GM19351 (cell line): ENCODE data around the gene USP2.

Source experiments
- ATAC-seq: cut with Tn5 transposase; IDR thresholded peaks from one replicate; pipeline ENCODE4 v1.9.1; 2021; ENCODE audit warnings: mild to moderate bottlenecking, moderate library complexity; ENCODE audit not compliant: unreplicated experiment

Gene USP2, protein sequence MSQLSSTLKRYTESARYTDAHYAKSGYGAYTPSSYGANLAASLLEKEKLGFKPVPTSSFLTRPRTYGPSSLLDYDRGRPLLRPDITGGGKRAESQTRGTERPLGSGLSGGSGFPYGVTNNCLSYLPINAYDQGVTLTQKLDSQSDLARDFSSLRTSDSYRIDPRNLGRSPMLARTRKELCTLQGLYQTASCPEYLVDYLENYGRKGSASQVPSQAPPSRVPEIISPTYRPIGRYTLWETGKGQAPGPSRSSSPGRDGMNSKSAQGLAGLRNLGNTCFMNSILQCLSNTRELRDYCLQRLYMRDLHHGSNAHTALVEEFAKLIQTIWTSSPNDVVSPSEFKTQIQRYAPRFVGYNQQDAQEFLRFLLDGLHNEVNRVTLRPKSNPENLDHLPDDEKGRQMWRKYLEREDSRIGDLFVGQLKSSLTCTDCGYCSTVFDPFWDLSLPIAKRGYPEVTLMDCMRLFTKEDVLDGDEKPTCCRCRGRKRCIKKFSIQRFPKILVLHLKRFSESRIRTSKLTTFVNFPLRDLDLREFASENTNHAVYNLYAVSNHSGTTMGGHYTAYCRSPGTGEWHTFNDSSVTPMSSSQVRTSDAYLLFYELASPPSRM

DNA sequence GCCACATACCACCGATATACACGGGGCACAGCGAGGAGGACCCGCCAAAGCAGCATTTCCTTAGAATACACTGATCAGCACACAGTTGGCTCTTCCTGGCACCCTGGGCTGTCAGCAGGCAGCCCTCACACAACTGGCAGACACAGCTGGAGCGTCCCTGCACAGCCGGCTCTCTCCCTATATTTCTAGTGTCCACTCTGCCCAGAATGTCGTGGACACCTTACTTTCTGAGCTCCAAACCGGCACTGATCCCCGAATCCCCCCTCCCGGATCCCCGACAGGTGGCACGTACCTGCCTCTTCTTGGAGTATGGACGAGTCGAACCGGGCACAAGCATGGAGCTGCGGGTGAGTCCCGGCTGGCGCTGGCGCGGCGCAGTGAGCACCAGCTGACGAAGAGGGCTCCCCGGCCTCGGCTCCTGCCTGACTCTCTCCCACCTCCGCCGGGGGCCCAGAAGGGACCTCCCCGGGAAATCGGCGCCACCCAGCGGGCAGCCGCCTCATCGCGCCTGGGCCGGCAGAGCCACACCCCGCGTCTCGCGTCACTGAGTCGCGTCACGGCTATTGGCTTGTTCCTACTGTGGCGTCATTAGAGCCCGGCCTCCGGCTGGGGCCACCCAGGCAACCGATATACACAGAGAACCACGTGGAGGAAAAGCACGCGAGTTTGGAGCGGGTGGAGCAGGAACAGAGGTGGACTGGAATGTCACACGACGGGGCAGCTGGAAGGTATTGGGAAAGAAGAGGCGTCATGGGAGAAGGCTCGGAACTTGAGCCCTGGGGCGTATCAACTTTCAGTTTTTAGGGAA lies at the start of gene USP2:
Gene USP2 (minus strand): TSS at position 510 of the 808 bp plus-strand sequence. CDS start 8,210 bp downstream, outside the sequence.
- ATAC-seq, result peak; percentile 99

DNA sequence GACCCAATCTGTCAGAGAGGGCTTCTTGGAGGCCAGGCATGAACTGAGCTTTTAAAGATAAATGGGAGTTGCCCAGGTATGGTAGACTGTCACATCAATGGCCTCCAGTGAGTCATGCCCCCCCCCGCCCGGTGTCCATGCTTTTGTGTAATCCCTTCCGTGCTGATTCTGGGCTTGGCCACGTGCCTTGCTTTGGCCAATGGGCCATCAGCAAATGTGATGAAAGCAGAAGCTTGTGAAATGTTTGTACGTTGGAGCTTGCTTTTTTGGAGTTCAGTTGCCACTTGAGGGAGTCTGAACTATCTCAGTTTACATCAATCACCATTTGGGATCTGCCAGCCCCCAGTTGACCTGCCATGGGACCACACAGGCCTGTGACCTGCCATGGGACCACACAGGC lies 45.8 kb upstream of the USP2 start:
- no peak for ATAC-seq

DNA sequence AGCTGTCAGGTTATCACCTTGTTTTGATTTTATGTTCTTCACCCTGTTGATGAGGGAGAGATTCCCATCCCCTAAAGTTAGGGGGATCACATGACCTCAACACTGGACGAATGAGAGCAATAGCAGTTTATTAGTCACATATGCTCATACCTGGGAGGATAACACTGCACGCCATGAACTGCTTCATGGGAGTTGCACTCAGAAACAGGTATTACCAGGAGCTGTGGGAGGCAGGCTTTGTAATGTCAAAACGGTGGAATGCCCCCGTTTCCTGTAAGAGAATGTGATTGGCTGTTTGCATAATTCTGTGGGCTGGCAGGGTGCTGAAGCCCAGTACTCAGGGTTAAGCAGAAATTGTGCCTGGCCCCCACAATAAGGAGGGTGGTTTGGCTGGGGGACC lies 44.7 kb upstream of the USP2 start:
- no peak for ATAC-seq

DNA sequence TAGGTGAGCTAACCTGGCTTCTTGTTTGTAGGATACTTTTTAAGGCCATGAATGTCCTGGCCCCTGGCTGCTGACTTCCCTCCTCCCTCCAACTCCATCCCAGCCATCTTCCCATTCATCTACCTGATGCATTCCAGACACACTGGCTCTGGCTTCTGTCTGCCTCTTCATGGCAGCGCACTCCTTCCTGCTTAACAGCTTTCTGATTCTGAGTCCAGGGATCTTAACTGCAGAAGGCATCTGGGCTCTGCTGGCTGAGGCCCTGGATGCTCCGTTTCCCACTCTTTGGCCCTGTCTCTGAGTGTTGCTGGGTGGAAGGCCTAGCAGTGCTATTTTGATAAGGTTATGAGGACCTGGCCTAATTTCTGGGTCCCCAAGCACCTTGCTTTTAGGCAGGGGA lies 43.3 kb upstream of the USP2 start:
- no peak for ATAC-seq

DNA sequence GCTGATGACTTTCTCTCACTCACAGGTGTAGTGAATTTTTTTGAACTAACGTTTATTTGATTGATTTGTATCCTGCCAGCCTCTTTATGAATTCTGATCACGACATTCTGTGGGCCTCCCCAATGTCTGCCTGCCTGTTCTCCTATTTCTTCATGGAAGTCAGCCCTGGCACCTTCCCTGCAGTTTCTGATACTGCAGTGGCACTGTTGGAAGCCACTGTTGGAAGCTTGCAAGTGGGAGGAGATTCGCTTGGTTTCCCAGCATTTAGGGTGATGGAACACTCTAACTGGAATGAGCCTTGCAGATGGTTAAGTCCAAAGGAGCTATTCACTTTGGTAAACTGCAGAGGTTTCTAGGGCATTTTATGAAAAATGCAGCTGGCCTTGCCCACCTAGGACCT lies 42.8 kb upstream of the USP2 start:
- ATAC-seq, result no peak

DNA sequence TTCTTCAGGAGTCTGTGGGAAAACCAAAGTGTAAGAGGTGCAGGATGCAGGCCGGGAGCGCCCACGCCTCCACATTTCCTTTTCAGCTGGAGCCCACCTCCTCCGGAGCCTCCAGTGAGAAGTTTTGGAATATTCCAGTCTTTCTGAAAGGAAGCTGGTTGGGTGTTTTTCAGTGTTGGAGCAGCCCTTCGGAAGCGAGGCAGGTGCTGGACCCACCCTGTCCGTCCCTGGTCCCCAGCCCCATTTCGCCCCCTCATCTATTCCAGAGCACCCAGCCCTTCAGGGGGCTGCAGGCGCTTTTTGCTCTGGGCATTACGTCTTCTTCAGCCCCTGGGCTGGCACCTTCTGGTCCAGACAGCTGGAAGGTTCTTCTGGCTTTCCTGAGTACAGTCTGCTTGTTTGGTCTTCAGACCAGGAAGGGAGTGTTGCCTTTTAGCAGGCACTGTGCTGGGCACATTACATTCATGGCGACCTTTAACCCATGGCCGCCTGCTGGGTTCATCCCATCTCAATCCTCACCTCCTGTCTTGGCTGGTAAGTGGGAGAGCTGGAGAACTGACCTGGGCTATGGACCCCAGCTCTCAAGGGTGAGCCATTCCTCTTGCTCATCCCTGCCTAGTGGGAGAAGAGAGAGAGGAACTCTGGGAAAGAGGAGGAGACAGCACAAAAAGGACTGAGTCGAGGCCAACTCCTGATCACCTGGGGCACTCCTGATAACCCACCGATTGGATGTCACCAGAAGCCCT lies 42.2 kb upstream of the USP2 start:
- no peak for ATAC-seq

DNA sequence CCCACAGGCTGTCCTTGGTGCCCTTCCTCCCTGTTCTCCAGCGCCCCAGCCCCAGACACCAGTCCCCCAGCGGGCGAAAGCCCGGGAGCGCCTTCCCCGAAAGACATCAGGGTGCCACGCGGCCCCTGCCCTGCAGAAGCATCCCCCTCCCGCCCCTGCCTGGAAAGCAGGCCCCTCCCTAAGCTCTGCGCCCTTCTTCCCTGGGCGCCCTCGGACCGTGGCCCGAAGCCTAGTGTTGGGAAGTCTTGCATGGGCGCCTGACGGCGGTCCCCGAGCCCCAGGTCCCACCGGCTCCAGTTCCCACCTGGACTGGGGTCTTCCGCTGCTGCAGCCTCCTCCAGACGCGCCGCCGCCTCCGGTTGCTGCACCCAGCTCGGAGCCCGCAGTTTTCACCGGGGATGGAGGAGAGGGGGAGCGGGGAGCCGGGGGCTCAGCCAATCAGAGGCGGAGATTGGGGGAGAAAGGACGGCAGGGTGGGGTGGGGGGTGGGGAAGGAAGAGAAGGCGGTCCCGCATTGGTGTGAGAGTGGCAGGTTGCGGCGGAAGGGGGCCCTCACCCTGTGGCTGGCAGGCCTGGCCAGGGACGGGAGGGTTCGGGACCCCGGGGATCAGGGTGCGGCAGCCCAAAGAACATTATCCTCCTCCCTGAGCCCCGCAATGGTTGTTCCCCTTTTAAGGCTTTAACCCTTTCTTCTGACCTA lies 41.5 kb upstream of the USP2 start, which contains the start of gene THY1:
Gene THY1 (minus strand): TSS at position 364 of the 700 bp plus-strand sequence. CDS start 2,267 bp downstream, outside the sequence.
- no peak for ATAC-seq

DNA sequence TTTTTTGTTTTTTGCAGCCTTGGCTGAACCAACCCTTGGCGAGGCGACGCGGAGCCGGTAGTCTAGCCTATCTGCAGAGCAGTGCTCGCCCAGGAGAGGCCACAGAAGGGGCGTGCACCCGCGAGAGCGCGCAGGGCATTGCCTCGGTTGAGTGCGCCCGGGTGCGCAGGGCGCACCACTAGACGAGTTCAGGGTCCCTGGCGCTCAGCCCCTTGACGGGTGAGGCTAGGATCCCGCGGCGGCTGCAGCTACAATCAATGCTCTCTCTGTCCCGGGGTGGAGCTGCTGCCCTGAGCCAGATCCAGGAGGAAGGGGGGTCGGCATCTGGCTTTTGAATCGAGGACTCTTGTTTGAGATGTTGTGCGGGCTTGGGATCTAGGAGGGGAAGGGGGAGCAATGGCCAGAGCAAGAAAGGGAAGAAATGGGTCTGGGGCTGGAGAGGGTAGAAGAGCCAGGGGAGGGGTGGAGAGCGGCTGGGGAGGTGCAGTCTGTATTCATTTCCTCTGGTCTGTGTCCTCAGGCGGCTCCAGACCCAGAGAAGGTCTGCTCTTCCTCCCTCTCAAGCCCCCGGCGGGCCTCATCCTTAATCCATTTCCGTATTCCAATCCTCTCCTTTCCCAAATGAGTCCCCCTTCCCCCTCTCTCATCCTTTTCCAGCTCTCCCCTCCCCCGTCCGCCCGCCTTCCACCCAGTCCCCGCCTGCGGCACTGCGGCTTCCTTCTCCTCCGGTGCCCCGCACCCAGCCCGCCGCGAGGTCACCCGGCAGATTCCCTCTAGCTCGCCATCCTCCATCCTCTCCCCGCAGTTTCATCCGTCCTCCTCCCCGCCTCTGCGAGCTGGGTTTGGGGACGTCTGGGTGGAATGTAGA lies 40.7 kb upstream of the USP2 start:
- ATAC-seq, result no peak

DNA sequence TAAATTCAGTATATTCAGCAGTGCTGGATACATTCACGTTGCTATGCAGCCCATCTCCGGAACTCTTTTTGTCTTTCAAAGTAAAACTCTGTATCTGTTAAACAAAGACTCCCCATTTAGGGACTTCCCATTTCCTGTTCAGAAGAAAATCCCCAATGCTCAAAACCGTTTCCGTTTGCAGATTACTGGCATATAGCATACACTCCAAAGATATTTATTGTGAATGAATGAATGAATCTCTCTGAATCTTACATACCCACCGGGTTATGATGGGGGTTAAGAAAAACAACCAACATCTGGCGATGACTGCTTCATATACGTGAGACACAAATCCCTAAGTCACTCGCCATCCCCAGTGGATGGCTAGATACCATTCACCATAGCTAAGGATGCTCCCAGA lies 39.9 kb upstream of the USP2 start:
- ATAC-seq, result no peak

DNA sequence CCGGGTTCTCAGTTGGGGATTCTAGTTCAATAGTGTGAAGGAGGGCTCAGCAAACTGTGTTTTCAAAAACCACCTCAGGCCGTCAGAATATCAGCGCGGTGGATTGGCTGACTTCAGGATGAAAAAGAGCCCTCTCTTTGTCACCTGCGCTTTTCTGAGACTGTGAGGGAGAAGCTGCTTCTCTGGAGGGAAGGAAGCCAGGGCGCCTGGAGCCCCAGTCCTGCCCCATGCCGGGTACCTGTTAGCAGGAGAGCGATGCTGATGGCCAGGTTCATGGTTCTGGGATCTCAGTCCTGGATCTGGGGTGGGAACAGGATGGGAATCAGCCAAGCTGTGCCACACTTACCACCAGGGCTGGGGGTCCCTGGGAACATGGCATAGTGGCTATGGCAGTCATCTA lies 39.1 kb upstream of the USP2 start:
- no peak for ATAC-seq

DNA sequence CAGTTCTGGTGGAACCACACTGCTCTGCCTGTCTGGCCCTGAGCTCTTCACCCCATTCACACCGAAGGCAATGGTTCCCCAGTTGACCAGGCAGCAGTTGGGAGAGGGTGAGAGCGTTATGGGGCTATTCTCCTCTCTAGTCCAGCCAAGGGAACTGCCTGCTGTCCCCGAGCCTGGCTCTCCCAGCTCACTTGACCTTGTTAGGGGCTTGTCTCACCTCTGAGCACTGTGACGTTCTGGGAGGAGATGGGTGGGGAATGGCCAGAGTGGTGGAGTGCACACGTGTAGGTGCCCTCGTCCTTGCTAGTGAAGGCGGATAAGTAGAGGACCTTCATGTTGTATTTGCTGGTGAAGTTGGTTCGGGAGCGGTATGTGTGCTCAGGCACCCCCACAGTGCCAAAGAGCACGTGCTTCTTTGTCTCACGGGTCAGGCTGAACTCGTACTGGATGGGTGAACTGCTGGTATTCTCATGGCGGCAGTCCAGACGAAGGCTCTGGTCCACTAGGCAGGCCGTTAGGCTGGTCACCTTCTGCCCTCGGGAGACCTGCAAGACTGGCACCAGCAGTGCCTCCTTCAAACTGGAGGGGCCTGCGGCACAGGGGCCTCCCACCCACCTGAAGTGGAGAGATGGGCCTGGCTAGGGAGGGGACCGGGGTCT lies 38.5 kb upstream of the USP2 start:
- no peak for ATAC-seq

DNA sequence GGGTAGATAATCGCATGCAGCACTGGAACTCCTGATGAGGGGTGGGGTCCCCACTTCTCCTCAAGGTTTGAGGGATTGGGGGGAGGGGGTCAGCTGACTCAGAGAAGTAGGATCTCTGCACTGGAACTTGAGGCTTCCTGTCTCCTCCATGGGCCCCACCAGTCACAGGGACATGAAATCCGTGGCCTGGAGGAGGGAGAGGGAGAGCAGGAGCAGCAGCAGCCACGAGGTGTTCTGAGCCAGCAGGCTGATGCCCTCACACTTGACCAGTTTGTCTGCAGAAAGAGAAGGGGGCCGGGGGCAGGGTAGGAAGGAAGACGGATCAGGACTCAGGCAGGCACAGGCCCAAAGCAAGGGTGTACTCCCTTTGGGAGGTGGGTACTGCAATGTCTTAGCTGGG lies 37.8 kb upstream of the USP2 start:
- no peak for ATAC-seq

DNA sequence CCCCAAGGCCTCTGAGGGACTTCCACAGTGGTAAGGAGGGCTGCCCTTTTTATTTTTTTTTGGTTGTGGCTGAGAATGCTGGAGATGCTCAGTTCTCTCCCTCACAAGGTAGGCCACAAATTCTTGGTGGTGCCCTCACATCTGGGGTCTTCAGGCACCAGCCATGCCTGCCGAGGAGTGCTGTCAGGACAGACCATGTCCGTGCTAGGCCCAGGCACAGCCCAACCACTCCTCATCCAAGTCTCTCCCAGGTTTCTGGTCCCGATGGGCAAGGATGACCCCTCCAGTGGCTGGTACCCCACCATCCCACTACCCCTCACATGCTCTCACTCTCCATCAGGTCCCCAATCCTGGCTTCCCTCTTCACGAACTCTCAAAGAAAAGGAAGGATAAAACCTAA lies 37.3 kb upstream of the USP2 start:
- ATAC-seq, result no peak

DNA sequence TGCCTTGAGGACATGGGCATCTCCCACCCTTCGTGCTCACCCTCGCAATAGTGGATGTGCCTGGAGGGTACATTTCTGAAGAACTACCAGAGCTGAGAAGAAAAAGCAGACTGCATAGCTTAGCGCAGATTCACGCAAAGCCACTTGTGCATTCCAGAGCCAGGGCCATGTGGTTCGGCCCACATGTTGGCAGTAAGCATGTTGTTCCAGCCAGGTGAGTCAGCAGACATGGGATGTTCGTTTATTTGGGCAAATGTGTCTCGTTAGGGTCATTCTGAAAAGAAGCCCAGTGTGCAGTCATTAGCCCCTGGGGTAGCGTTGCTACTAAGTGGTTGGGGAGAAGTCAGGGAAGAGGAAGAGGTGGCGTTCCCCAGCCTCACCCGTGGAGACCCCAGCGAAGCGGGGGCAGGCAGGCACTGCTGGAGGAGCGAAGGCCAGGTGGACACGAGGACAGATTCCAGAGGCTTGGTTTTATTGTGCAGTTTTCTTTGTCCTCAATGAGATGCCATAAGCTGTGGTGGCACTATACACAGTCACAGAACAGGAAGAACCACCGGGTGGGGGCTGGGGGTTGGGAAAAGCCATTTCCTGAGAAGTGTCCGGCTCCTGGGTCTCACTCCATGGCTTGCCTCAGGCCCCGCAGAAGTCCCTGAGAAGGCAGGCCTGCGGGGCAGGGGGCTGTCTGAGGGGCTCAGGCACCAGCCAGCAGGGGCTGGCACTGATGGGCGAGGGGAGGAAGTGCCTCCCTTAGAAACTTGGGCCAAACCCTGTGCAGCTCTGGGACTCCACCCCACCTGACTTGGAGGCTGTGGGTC lies 36.4 kb upstream of the USP2 start:
- ATAC-seq, result no peak

DNA sequence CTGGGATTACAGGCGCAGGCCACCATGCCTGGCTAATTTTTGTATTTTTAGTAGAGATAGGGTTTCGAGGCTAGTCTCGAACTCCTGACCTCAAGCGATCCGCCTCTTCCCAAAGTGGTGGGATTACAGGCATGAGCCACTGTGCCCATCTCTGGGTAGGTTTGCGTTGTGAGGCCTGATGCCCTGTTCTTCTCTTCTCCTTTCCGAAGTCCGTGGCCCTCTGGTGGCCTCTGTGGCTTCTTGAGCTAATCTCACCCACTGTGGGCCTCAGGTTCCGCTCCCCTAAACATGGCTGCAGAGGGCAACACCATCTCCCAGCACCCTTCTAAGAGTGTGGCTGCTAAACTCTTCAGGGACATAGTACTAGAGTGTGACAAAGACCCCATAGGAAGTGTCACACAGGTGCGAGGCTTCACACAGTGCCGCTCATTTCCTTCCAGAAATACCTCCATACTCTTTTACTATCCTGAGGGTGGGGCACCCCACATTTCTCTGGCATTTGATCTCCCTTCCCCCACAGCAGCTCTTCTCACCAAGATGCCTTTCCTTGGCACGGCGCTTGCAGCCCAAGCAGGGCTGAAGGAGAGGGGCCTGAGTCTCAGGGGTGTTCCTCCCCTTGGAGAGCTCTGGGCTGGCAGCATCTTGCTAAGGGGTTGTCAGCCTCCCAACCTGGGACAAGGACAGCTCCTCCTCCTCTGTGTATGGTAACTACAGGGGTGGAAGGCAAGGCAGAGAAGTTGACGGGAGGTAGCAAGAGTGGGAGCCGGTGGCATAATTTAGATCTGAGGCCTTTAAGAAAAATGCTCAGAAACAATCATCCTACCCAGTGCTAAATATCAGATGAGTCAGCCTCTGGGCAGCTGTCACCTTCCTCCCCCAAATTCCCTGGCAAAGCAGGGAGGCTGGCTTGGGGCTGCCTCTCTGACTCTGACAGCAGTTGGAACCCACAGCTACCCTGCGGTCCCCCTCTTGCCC lies 35.4 kb upstream of the USP2 start:
- ATAC-seq, result no peak

DNA sequence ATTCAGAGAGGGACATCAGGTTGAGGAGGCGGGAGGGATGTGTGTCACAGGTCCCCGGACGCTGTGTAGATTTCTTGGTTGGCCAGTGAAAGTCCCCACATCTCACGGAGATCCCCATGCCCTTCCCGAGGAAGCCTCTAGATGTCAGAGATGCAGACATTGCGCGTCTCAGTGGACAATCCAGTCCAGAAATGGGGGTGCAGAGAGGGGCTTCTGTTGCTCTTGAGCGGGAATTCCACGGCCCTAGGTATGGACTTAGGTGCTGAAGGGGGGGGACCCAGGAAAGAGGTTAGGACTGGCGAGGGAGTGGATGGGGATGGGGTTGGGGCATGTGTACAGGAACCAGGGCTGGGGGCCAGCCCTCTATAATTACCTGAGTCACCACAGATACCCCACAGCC lies 34.5 kb upstream of the USP2 start:
- ATAC-seq, result no peak

DNA sequence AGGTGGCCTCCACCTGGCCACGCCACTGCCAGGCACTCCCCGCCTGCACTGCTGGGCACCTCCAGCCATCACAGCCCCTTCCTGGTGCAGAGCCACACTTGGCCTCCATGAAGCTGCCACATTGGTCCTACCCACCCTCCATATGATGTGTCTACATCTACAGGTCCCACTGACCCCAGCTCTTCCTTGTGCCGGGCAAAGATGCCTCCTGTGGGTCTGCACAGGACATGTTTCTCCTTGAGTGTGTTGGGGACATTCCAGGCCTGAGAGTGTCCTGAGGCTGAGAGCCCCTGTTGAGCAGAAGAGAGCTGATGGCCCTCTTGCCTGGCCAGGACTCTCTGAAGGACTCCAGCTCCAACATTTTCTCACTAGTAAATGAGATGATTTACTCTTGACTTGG lies 34.0 kb upstream of the USP2 start:
- ATAC-seq, result no peak
